ENCODE data around the gene CHRDL2.
"Not testable (repeated sequence)": the region's sequence is repeated elsewhere in the genome, so short reads cannot be mapped to it uniquely, and the experiment has no call there.

DNA sequence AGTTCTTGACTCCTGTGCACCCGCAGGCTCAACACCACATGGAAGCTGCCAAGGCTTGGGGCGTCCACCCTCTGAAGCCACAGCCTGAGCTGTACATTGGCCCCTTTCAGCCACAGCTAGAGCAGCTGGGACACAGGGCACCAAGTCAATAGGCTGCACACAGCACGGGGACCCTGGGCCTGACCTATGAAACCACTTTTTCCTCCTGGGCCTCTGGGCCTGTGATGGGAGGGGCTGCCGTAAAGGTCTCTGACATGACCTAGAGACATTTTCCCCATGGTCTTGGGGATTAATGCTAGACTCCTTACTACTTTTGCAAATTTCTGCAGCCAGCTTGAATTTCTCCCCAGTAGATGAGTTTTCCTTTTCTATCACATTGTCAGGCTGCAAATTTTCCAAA, 72.1 kb downstream of the CHRDL2 start:
- TF ChIP-seq L3MBTL2 (conservative IDR thresholded peaks at IDR 0.05); SP1 (IDR thresholded peaks at IDR 0.05); FOXM1 (IDR thresholded peaks at IDR 0.05; ENCODE audit: borderline replicate concordance); ARNT (IDR thresholded peaks at IDR 0.05): not testable (repeated sequence)
